Right lobe of liver (tissue), 6 donors: Measurements from ENCODE around the gene ATAD3C. TPM values are rescaled to one million over a fixed set of nuclear protein-coding genes. Genes with fewer than 3 reads are reported as not detected.
"Not testable (repeated sequence)": the region's sequence is repeated elsewhere in the genome, so short reads cannot be mapped to it uniquely, and the experiment has no call there.

Source experiments
- ATAC-seq, 4 donors: fragments of 200-7000 bp; cut with Tn5 transposase; one replicate each; pipeline ENCODE4 v1.9.1; 2020; ENCODE audit warnings: mild to moderate bottlenecking in 4 of 4, moderate library complexity in 4 of 4
- DNase-seq, 3 donors: peaks; one replicate each; pipeline ENCODE4 v3.0.0-alpha.2; 2020
- H3K27ac ChIP-seq, 3 donors: fragments of 200-600 bp; one replicate each; pipeline ENCODE4 v1.8.0; 2022
- H3K27me3 ChIP-seq, 2 donors: fragments of 200-600 bp; one replicate each; pipeline ENCODE4 v1.8.0; 2022
- H3K36me3 ChIP-seq, 4 donors: fragments of 200-600 bp; sonication (generic) in 1 of 4; one replicate each; pipeline versions ENCODE4 v1.5.1 to v1.8.0; 2017 to 2022; ENCODE audit warnings: control low read depth in 1 of 4
- H3K4me1 ChIP-seq, 4 donors: fragments of 200-600 bp; sonication (generic) in 1 of 4; one replicate each; pipeline versions ENCODE4 v1.5.1 to v1.8.0; 2017 to 2022; ENCODE audit warnings: control low read depth in 1 of 4
- H3K4me3 ChIP-seq, 3 donors: fragments of 200-600 bp; one replicate each; pipeline ENCODE4 v1.8.0; 2022
- H3K9me3 ChIP-seq, 4 donors: fragments of 200-600 bp; sonication (generic) in 1 of 4; one replicate each; pipeline versions ENCODE4 v1.5.1 to v1.8.0; 2017 to 2022; ENCODE audit warnings: control low read depth in 1 of 4
- CTCF ChIP-seq, 4 donors: fragments of 200-600 bp in 3 of 4; fragments of 450-650 bp in 1 of 4; IDR thresholded peaks; one replicate each; pipeline versions ENCODE4 v1.5.1 to v1.8.0; 2016 to 2022; ENCODE audit warnings: antibody characterized with exemption in 4 of 4, mild to moderate bottlenecking in 2 of 4
- POLR2A ChIP-seq: fragments of 450-650 bp; IDR thresholded peaks from one replicate; pipeline ENCODE4 v1.6.1; 2017; ENCODE audit warnings: antibody characterized with exemption, mild to moderate bottlenecking
- WGBS: methylation state at CpG from one replicate; pipeline ENCODE4 v1.1.6; 2018; ENCODE audit warnings: low coverage, low lambda C conversion rate; ENCODE audit not compliant: insufficient coverage; ENCODE audit errors: missing lambda C conversion rate; 5-methylcytosine and 5-hydroxymethylcytosine counted together
- intact Hi-C, 2 donors: fragments of 100-400 bp; cut with DNase I; formaldehyde crosslinking; loops; one replicate each; pipeline versions ENCODE4 v1.11.2 to v1.14.1; 2022
- total RNA-seq, 6 experiments: library from RNA; depleted of rRNA in 2 of 6; stranded (reverse); fragments of >200 nt in 2 of 6; fragmentation: NEBNext Ultra II Directional in 3 of 6; extraction: Animal tissue kit (Norgen Biotek cat#: 25700) in 3 of 6; gene quantifications; one replicate each; pipeline versions ENCODE4 v1.1.0 to v1.2.4, GENCODE V29; 2016 to 2023
- donor health status: DM: no; HTN: yes; CAD: no.
- donor health status: DM: no; HTN: no; CAD: no.
- donor health status: DM: no; HTN: no; CAD: no.
- donor health status: DM: no; HTN: yes; CAD: no.
- donor health status: DM: no; HTN: yes; CAD: no.

The ATAD3C gene
- total RNA-seq, 6 experiments from 2014 or later: 0.74 to 3.1 (median 1.9) TPM

GRCh38 chr1:1479547-1480487, 30.3 kb downstream of the ATAD3C start:
- WGBS: 89% methylated on average over 21 of the region's 42 CpGs
- no peaks in the 10 kb centered on the region for H3K9me3 ChIP-seq
- no peak for DNase-seq
- no peaks in the 10 kb centered on the region for H3K4me1 ChIP-seq
- TF ChIP-seq CTCF (IDR thresholded peaks at IDR 0.05) (no peak), POLR2A (no peak)
- intact Hi-C loops: no loop called here
- ATAC-seq: no peak
- no peak overlapping the region for H3K27ac ChIP-seq
- no peak overlapping the region for H3K4me3 ChIP-seq
- H3K36me3 ChIP-seq: peaks cover 0 to 20% (median 5%) of the 10 kb centered on the region in 4 donors
- H3K27me3 ChIP-seq: no peaks in the 10 kb centered on the region

- ATAC-seq, H3K4me1 ChIP-seq, intact Hi-C loops, H3K4me3 ChIP-seq, H3K27ac ChIP-seq, H3K27me3 ChIP-seq, DNase-seq, H3K9me3 ChIP-seq: not testable (repeated sequence)
- 93% methylated on average over 3 of the region's 16 CpGs for WGBS
- H3K36me3 ChIP-seq: peaks cover 0 to 20% (median 5%) of the 10 kb centered on the region in 4 donors
Measured at GRCh38 chr1:1480488-1480867, 31.0 kb downstream of the ATAD3C start.

- H3K4me3 ChIP-seq, ATAC-seq, intact Hi-C loops, H3K9me3 ChIP-seq, H3K4me1 ChIP-seq, H3K27me3 ChIP-seq, H3K27ac ChIP-seq, DNase-seq: not testable (repeated sequence)
- H3K36me3 ChIP-seq: peaks cover 0 to 20% (median 5%) of the 10 kb centered on the region in 4 donors
- 93% methylated on average over 5 of the region's 30 CpGs for WGBS
Measured at GRCh38 chr1:1481811-1482210, 32.3 kb downstream of the ATAD3C start.

DNA sequence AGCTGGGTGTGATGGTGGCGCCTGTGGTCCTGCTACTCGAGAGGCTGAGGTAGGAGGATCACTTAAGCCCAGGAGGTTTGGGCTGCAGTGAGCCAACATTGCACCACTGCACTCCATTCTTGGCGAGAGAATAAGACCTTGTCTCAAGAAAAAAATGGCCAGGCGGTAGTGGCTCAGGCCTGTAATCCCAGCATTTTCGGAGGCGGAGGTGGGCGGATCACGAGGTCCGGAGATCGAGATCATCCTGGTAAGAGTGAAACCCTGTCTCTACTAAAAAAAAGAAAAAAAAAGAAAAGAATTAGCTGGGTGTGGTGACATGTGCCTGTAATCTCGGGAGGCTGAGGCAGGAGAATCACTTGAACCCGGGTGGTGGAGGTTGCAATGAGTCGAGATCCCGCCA, 33.4 kb downstream of the ATAD3C start:
- no peak for DNase-seq
- TF ChIP-seq CTCF (IDR thresholded peaks at IDR 0.05) (no peak), POLR2A (no peak)
- Histone ChIP-seq H3K4me1 (peaks cover 0 to 7% (median 3%) of the 10 kb centered on the region in 4 donors), H3K36me3 (peaks cover 0 to 18% (median 5%) of the 10 kb centered on the region in 4 donors), H3K27ac (no peak overlapping the region), H3K9me3 (no peaks in the 10 kb centered on the region), H3K4me3 (no peak overlapping the region), H3K27me3 (no peaks in the 10 kb centered on the region)
- ATAC-seq: no peak
- intact Hi-C loops: no loop called here
- 99% methylated on average over 11 of the region's 14 CpGs for WGBS

GRCh38 chr1:1483714-1484113, 34.2 kb downstream of the ATAD3C start:
- Histone ChIP-seq H3K4me1 (peaks cover 0 to 9% (median 3%) of the 10 kb centered on the region in 4 donors), H3K27ac (no peak overlapping the region), H3K36me3 (peaks cover 0 to 20% (median 4%) of the 10 kb centered on the region in 4 donors), H3K27me3 (no peaks in the 10 kb centered on the region), H3K4me3 (no peak overlapping the region), H3K9me3 (no peaks in the 10 kb centered on the region)
- TF ChIP-seq CTCF (IDR thresholded peaks at IDR 0.05) (no peak), POLR2A (no peak)
- intact Hi-C loops: no loop called here
- no peak for DNase-seq
- 93% methylated on average over 8 of the region's 16 CpGs for WGBS
- ATAC-seq: no peak

DNA sequence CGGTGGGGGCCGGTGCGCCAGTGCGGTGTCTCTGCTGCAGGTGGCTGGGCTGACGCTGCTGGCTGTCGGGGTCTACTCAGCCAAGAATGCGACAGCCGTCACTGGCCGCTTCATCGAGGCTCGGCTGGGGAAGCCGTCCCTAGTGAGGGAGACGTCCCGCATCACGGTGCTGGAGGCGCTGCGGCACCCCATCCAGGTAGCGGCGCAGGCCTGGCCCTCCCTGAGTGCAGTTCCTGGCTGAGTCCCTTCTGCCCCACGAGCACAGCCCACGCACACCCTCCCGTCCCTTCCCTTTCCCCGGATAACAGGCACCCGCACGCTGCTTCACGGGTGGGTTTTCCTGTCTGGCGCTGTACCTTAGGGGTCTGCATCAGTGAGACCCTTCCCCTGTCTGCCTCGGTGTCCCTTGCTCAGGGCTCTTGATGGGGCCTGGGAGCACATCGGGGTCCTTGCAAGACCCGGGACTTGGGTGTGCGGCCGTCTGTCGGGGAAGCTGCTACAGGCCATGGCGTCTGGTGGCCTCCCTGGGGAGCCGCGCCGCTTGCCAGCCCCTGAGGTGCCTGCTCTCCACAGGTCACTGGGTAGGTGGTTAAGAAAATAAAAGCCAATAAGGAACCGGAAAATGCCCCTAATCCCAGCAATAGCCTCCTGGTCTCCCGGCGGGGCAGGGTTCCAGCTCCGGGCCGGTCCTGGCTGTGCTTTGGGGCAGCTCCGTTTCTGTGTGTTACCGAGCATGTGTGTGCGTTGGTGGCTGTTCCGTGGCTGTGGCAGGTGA, 35.7 kb downstream of the ATAD3C start:
- H3K4me1 ChIP-seq, ATAC-seq, H3K27me3 ChIP-seq, intact Hi-C loops, H3K27ac ChIP-seq, H3K9me3 ChIP-seq, H3K4me3 ChIP-seq, DNase-seq: not testable (repeated sequence)
- peaks cover 0 to 27% (median 7%) of the 10 kb centered on the region in 4 donors for H3K36me3 ChIP-seq
- WGBS: 100% methylated on average over 5 of the region's 46 CpGs

- H3K36me3 ChIP-seq: peaks cover 0 to 27% (median 8%) of the 10 kb centered on the region in 4 donors
Measured at GRCh38 chr1:1485755-1486317, 36.3 kb downstream of the ATAD3C start.

More at GRCh38 chr1:1485755-1486317, 36.3 kb downstream of the ATAD3C start:
- H3K4me3 ChIP-seq, ATAC-seq, intact Hi-C loops, H3K9me3 ChIP-seq, DNase-seq, H3K27me3 ChIP-seq, H3K27ac ChIP-seq, H3K4me1 ChIP-seq: not testable (repeated sequence)
- WGBS: no CpG with 5 or more reads among the region's 31 CpGs
